NCI-H128 (cell line): ENCODE measurements around the gene POLG.
A peak's percentile ranks its signal among the peaks of the same experiment; 100 is the strongest.

ENCODE experiments used
- DNase-seq: peaks from one replicate; lab custom pipeline; 2025; ENCODE audit not compliant: unreplicated experiment; lab: John Stamatoyannopoulos, UW

POLG gene

GRCh38 chr15:89334510-89335297, at the start of gene POLG:
TSS of gene POLG (minus strand) at chr15:89334824. CDS start at chr15:89333754, 1,070 bp downstream.
- DNase-seq = peak; percentile 94

- DNase-seq = no peak
These were observed 49.6 kb upstream of the POLG start for GRCh38 chr15:89384176-89384604.

- DNase-seq = peak; percentile 85
These were observed 48.9 kb upstream of the POLG start for GRCh38 chr15:89383365-89384175.

GRCh38 chr15:89381888-89382686, 47.5 kb upstream of the POLG start:
- DNase-seq = no peak

GRCh38 chr15:89381331-89381730, 46.7 kb upstream of the POLG start:
- no peak for DNase-seq

GRCh38 chr15:89379818-89380217, 45.2 kb upstream of the POLG start:
- DNase-seq = no peak

- DNase-seq = no peak
These were observed 44.6 kb upstream of the POLG start for GRCh38 chr15:89379251-89379695.

GRCh38 chr15:89378296-89379151, 43.9 kb upstream of the POLG start:
- DNase-seq = no peak

- no peak for DNase-seq
These were observed 43.2 kb upstream of the POLG start for GRCh38 chr15:89377842-89378295.

- no peak for DNase-seq
These were observed 42.6 kb upstream of the POLG start for GRCh38 chr15:89377024-89377841.

GRCh38 chr15:89376388-89376787, 41.8 kb upstream of the POLG start:
- no peak for DNase-seq

GRCh38 chr15:89375093-89376005, 40.7 kb upstream of the POLG start:
- no peak for DNase-seq

GRCh38 chr15:89374086-89374981, 39.7 kb upstream of the POLG start:
- DNase-seq = no peak

- no peak for DNase-seq
These were observed 37.7 kb upstream of the POLG start for GRCh38 chr15:89372069-89372935.

GRCh38 chr15:89371228-89372044, 36.8 kb upstream of the POLG start:
- no peak for DNase-seq

- no peak for DNase-seq
These were observed 36.3 kb upstream of the POLG start for GRCh38 chr15:89370978-89371227.
